SK-N-SH (cell line): ENCODE data around the gene FNDC3B.

ENCODE experiments used
- CTCF ChIP-seq: fragments of 200-600 bp; sonication (generic); IDR thresholded peaks from 2 replicates; pipeline ENCODE4 v1.6.1; 2017; ENCODE audit warnings: antibody characterized with exemption, mild to moderate bottlenecking, moderate library complexity
- EP300 ChIP-seq, 2 experiments: IDR thresholded peaks; 2 replicates each; pipeline versions ENCODE4 v1.4.0 to v1.6.1; 2012; ENCODE audit warnings: borderline replicate concordance in 1 of 2, low read depth in 1 of 2, low read length in 1 of 2
- EZH2phosphoT487 ChIP-seq: fragments of 200-600 bp; sonication (generic); IDR thresholded peaks from 2 replicates; pipeline ENCODE4 v1.6.1; 2017; ENCODE audit warnings: low read depth, mixed run types, mild to moderate bottlenecking, antibody characterized with exemption, moderate library complexity, borderline replicate concordance
- MXI1 ChIP-seq: IDR thresholded peaks from 2 replicates; pipeline ENCODE4 v1.6.1; 2012; ENCODE audit warnings: mild to moderate bottlenecking, low read depth, low read length, improper control_type of control experiment
- REST ChIP-seq: IDR thresholded peaks from 2 replicates; pipeline ENCODE4 v1.6.1; 2012; ENCODE audit warnings: mild to moderate bottlenecking, low read depth, low read length, moderate library complexity
- RFX5 ChIP-seq: IDR thresholded peaks from 2 replicates; pipeline ENCODE4 v1.6.1; 2012; ENCODE audit warnings: mild to moderate bottlenecking, improper control_type of control experiment, low read length
- SMC3 ChIP-seq: IDR thresholded peaks from 2 replicates; pipeline ENCODE4 v1.6.1; 2012; ENCODE audit warnings: low read depth, low read length, improper control_type of control experiment
- TAF1 ChIP-seq: IDR thresholded peaks from 2 replicates; pipeline ENCODE4 v1.6.1; 2012; ENCODE audit warnings: low read depth, mild to moderate bottlenecking, low read length, moderate library complexity, borderline replicate concordance
- TCF12 ChIP-seq: IDR thresholded peaks from 2 replicates; pipeline ENCODE4 v1.4.0; 2012
- TEAD4 ChIP-seq: IDR thresholded peaks from 2 replicates; pipeline ENCODE4 v1.4.0; 2012; ENCODE audit warnings: mild to moderate bottlenecking, borderline replicate concordance; ENCODE audit not compliant: insufficient read depth
- USF1 ChIP-seq: IDR thresholded peaks from 2 replicates; pipeline ENCODE4 v1.4.0; 2012; ENCODE audit warnings: low read depth, borderline replicate concordance
- USF2 ChIP-seq: fragments of 150-350 bp; IDR thresholded peaks from 2 replicates; pipeline ENCODE4 v1.6.1; 2017; ENCODE audit warnings: antibody characterized with exemption, low read length, low read depth, borderline replicate concordance
- ZBTB33 ChIP-seq: IDR thresholded peaks from 2 replicates; pipeline ENCODE4 v1.4.0; 2012; ENCODE audit warnings: low read depth, borderline replicate concordance

GRCh38 chr3:172211123-172211522 is 171.7 kb downstream of the FNDC3B start:
- TF ChIP-seq CTCF: no peak
- TF ChIP-seq MXI1: no peak
- no peak for TF ChIP-seq TAF1
- TF ChIP-seq USF1: no peak
- TF ChIP-seq TCF12: no peak
- TF ChIP-seq ZBTB33: no peak
- no peak for TF ChIP-seq TEAD4
- TF ChIP-seq EP300 (IDR thresholded peaks at IDR 0.05; ENCODE audit: borderline replicate concordance in 1 of 2, low read depth in 1 of 2, low read length in 1 of 2): no peak
- no peak for TF ChIP-seq RFX5
- TF ChIP-seq REST: no peak
- no peak for TF ChIP-seq SMC3
- no peak for TF ChIP-seq USF2
- TF ChIP-seq EZH2phosphoT487: no peak
